Hepatocyte (in vitro differentiated cells): ENCODE measurements around the gene DUSP8. TPM values are rescaled to one million over a fixed set of nuclear protein-coding genes. Genes with fewer than 3 reads are reported as not detected.

ENCODE experiments used
- DNase-seq: peaks from one replicate; pipeline ENCODE4 v3.0.0-alpha.2; 2016; ENCODE audit warnings: low spot score
- H2AFZ ChIP-seq: fragments of 200-600 bp; sonication (generic); 2 replicates; pipeline ENCODE4 v1.6.0; 2016; ENCODE audit warnings: antibody characterized with exemption, mild to moderate bottlenecking
- H3K27ac ChIP-seq: fragments of 200-600 bp; sonication (generic); 2 replicates; pipeline ENCODE4 v1.5.1; 2016; ENCODE audit warnings: mild to moderate bottlenecking
- H3K27me3 ChIP-seq: fragments of 200-600 bp; sonication (generic); 2 replicates; pipeline ENCODE4 v1.6.1; 2016
- H3K36me3 ChIP-seq: fragments of 200-600 bp; sonication (generic); replicated peaks from 2 replicates; pipeline ENCODE4 v1.5.1; 2016; ENCODE audit warnings: low read depth; ENCODE audit not compliant: insufficient read depth
- H3K4me1 ChIP-seq: fragments of 200-600 bp; sonication (generic); 2 replicates; pipeline ENCODE4 v1.5.1; 2016; ENCODE audit warnings: mild to moderate bottlenecking, moderate library complexity; ENCODE audit not compliant: insufficient read depth
- H3K4me2 ChIP-seq: fragments of 200-600 bp; sonication (generic); 2 replicates; pipeline ENCODE4 v1.6.0; 2016
- H3K4me3 ChIP-seq: fragments of 200-600 bp; sonication (generic); 2 replicates; pipeline ENCODE4 v1.5.1; 2016; ENCODE audit warnings: mild to moderate bottlenecking
- H3K79me2 ChIP-seq: fragments of 200-600 bp; sonication (generic); 2 replicates; pipeline ENCODE4 v1.6.0; 2017; ENCODE audit warnings: mild to moderate bottlenecking
- H3K9me2 ChIP-seq: fragments of 200-600 bp; sonication (generic); replicated peaks from 2 replicates; pipeline ENCODE4 v1.6.0; 2017; ENCODE audit warnings: mild to moderate bottlenecking; ENCODE audit not compliant: insufficient read depth
- H3K9me3 ChIP-seq: fragments of 200-600 bp; sonication (generic); 2 replicates; pipeline ENCODE4 v1.5.1; 2016; ENCODE audit warnings: low read depth, mild to moderate bottlenecking
- H4K20me1 ChIP-seq: fragments of 200-600 bp; sonication (generic); 2 replicates; pipeline ENCODE4 v1.6.0; 2016; ENCODE audit warnings: mild to moderate bottlenecking; ENCODE audit not compliant: insufficient read depth, poor library complexity, severe bottlenecking
- EZH2 ChIP-seq: fragments of 200-600 bp; sonication (generic); IDR thresholded peaks from 2 replicates; pipeline ENCODE4 v1.6.1; 2016; ENCODE audit warnings: antibody characterized with exemption, mild to moderate bottlenecking, borderline replicate concordance
- EZH2phosphoT487 ChIP-seq: fragments of 200-600 bp; sonication (generic); IDR thresholded peaks from one replicate; pipeline ENCODE4 v1.6.1; 2018; ENCODE audit warnings: antibody characterized with exemption, mild to moderate bottlenecking, low read depth, moderate library complexity; ENCODE audit not compliant: unreplicated experiment, severe bottlenecking
- WGBS: methylation state at CpG from one replicate; pipeline ENCODE4 v1.1.6; 2016; ENCODE audit warnings: low lambda C conversion rate; ENCODE audit errors: missing lambda C conversion rate; 5-methylcytosine and 5-hydroxymethylcytosine counted together
- polyA plus RNA-seq: library from polyadenylated mRNA; unstranded; fragments of >200 nt; fragmentation: Nextera tagmentation; extraction: Ambion mirVana; gene quantifications from 2 replicates; pipeline ENCODE4 v1.2.1, GENCODE V29; 2016
- total RNA-seq: library from RNA; depleted of rRNA; stranded (reverse); fragments of >200 nt; gene quantifications from 2 replicates; pipeline ENCODE4 v1.2.3, GENCODE V29; 2014
- TF ChIP-seq, protein P1 (sequence below): fragments of 200-600 bp; sonication (generic); IDR thresholded peaks from 2 replicates; pipeline ENCODE4 v1.5.1; 2016; ENCODE audit warnings: antibody characterized with exemption, mild to moderate bottlenecking; ENCODE audit not compliant: poor library complexity

Gene DUSP8
- total and polyA plus RNA-seq, 2 experiments from 2014 or later, result 8.0 to 17.7 TPM

DNA sequence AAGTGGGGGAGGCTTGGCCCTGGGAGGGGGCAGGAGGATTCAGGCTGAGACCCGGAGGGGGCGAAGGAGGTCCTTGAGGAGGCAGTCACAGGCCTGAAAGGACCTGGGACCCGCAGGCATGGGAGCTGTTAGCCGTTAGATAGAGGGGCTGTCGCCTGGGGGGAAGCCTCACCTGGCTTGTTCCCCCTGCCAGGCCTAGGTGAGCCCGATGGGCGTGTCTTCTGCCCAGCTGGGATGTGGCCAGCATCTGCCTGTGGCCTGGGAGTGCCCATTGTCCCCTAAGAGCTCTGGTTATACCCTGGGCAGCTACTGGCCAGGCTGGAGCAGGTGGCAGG, 1.8 kb upstream of the DUSP8 start:
- H3K27ac ChIP-seq, result peak overlapping the region; percentile 85
- H3K79me2 ChIP-seq, result peaks cover 20% of the 10 kb centered on the region
- TF ChIP-seq EZH2, result no peak
- TF ChIP-seq, protein P1, sequence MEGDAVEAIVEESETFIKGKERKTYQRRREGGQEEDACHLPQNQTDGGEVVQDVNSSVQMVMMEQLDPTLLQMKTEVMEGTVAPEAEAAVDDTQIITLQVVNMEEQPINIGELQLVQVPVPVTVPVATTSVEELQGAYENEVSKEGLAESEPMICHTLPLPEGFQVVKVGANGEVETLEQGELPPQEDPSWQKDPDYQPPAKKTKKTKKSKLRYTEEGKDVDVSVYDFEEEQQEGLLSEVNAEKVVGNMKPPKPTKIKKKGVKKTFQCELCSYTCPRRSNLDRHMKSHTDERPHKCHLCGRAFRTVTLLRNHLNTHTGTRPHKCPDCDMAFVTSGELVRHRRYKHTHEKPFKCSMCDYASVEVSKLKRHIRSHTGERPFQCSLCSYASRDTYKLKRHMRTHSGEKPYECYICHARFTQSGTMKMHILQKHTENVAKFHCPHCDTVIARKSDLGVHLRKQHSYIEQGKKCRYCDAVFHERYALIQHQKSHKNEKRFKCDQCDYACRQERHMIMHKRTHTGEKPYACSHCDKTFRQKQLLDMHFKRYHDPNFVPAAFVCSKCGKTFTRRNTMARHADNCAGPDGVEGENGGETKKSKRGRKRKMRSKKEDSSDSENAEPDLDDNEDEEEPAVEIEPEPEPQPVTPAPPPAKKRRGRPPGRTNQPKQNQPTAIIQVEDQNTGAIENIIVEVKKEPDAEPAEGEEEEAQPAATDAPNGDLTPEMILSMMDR, result no peak
- no peak for TF ChIP-seq EZH2phosphoT487
- peaks cover 17% of the 10 kb centered on the region for H3K4me1 ChIP-seq
- H4K20me1 ChIP-seq, result peaks cover 18% of the 10 kb centered on the region
- H3K36me3 ChIP-seq, result no peaks in the 10 kb centered on the region
- WGBS, result 4% methylated on average over 7 of the region's 7 CpGs
- peak overlapping the region; percentile 98 for H3K4me2 ChIP-seq
- DNase-seq, result no peak
- no peaks in the 10 kb centered on the region for H3K9me3 ChIP-seq
- peak overlapping the region; percentile 61 for H3K4me3 ChIP-seq
- H3K9me2 ChIP-seq, result no peaks in the 10 kb centered on the region
- H3K27me3 ChIP-seq, result peaks cover 20% of the 10 kb centered on the region
- peak overlapping the region; percentile 45 for H2AFZ ChIP-seq

DNA sequence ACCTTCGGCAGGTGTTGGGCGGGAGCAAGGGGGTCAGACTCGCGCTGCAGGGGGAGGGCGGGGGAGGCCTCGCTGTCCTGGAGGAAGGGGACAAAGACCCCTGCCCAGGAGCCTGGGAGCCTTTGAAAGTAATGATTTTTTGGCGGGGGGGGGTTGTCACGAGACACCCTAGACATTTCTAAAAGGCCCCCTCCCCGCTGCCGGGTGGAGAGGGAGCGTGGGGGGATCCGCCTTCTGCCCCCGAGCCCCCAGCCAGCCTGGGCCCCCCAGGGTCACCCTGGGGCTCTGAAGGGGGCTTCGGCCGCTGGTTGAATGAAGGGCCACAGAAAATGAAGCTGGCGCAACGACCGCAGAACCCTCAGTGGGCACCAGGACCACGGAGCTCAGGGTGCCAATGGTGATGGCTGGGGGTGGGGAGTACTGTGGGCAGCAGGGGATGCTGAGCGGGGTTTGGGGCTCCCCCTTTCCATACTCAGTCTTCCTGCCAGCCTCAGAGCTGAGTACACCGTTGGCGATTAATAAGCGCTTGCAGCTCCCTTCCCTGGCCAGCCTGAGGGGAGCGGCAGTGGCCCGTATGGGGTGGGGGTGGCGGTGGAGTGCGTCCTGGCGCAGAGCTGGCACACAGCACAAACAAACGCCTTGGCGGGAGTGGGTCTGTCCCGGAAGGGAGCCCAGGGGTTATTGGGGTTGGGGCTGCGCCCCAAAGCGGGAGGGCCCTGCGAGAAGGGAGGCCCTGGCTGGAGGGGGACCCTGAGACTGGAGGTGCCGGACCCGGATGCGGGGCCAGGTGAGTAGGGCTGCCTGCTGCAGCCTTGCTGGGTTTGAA, 1.2 kb upstream of the DUSP8 start:
- TF ChIP-seq, protein P1, result no peak
- TF ChIP-seq EZH2, result peak; percentile 58
- Histone ChIP-seq H3K4me3 (peak overlapping the region; percentile 92), H3K27me3 (peaks cover 20% of the 10 kb centered on the region), H4K20me1 (peaks cover 24% of the 10 kb centered on the region), H3K36me3 (no peaks in the 10 kb centered on the region), H3K27ac (peak overlapping the region; percentile 85), H3K9me3 (no peaks in the 10 kb centered on the region), H3K79me2 (peaks cover 20% of the 10 kb centered on the region), H3K4me1 (peaks cover 17% of the 10 kb centered on the region), H3K4me2 (peak overlapping the region; percentile 98), H3K9me2 (no peaks in the 10 kb centered on the region), H2AFZ (no peak overlapping the region)
- DNase-seq, result no peak
- 16% methylated on average over 32 of the region's 37 CpGs for WGBS

DNA sequence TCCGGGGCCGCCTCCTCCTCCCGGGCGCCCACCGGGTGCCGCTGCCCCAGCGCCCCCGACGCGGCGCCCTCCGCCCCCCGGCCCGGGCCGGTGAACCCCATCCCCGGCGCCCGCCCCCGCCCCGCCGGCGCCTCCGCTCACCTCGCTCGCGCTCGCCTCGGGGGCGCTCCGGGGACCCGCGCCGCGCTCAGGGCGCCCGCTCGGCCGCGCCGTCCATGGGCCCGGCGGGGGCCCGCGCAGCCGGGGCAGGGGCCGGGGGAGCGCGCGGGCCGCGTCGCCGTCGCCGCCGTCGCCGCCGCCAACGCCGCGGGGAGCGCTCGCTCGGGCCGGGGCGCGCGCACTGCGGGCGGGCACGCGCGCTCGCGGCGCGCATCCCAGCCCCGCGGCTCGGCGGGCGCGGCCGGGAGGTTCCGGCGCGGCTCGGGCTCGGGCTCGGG, 293 bp downstream of the DUSP8 start:
- Histone ChIP-seq H3K27me3 (peaks cover 20% of the 10 kb centered on the region), H3K9me2 (no peaks in the 10 kb centered on the region), H3K36me3 (no peaks in the 10 kb centered on the region), H3K9me3 (no peaks in the 10 kb centered on the region), H3K4me1 (peaks cover 17% of the 10 kb centered on the region), H3K79me2 (peaks cover 20% of the 10 kb centered on the region), H3K27ac (peak overlapping the region; percentile 69), H2AFZ (no peak overlapping the region), H4K20me1 (peaks cover 39% of the 10 kb centered on the region), H3K4me3 (no peak overlapping the region), H3K4me2 (peak overlapping the region; percentile 92)
- DNase-seq, result no peak
- 1% methylated on average over 12 of the region's 91 CpGs for WGBS
- TF ChIP-seq, protein P1, result no peak
- TF ChIP-seq EZH2phosphoT487 (no peak), EZH2 (no peak)
